Mesenchymal stem cell (in vitro differentiated cells and primary cell): ENCODE data around the gene SLC25A39.

Experiments used
- DNase-seq: peaks from one replicate; pipeline ENCODE4 v3.0.0-alpha.2; 2013
- H2AFZ ChIP-seq: one replicate; pipeline ENCODE4 v1.6.1; 2013; ENCODE audit warnings: low read depth, mild to moderate bottlenecking, control low read depth, inconsistent platforms, low read length, moderate library complexity
- H2AK5ac ChIP-seq: 2 replicates; pipeline ENCODE4 v1.6.1; 2013; ENCODE audit warnings: low read length, moderate library complexity, mild to moderate bottlenecking, inconsistent platforms; ENCODE audit not compliant: severe bottlenecking
- H2BK120ac ChIP-seq: one replicate; pipeline ENCODE4 v1.6.1; 2013; ENCODE audit warnings: low read depth, mild to moderate bottlenecking, inconsistent platforms, low read length, moderate library complexity
- H2BK12ac ChIP-seq, 2 experiments: one replicate each; pipeline ENCODE4 v1.6.1; 2013; ENCODE audit warnings: inconsistent platforms in 2 of 2, low read length in 2 of 2, mild to moderate bottlenecking in 2 of 2, moderate library complexity in 2 of 2, control low read depth in 1 of 2
- H2BK15ac ChIP-seq: one replicate; pipeline ENCODE4 v1.6.1; 2013; ENCODE audit warnings: mild to moderate bottlenecking, low read depth, inconsistent platforms; ENCODE audit not compliant: poor library complexity, severe bottlenecking
- H2BK5ac ChIP-seq: 2 replicates; pipeline ENCODE4 v1.6.1; 2013; ENCODE audit warnings: low read depth, mild to moderate bottlenecking, low read length, control low read depth, inconsistent platforms; ENCODE audit not compliant: poor library complexity, severe bottlenecking
- H3K14ac ChIP-seq, 2 experiments: one replicate each; pipeline ENCODE4 v1.6.1; 2013; ENCODE audit warnings: inconsistent platforms in 2 of 2, low read length in 2 of 2, control low read depth in 1 of 2, mild to moderate bottlenecking in 1 of 2, moderate library complexity in 1 of 2
- H3K18ac ChIP-seq, 2 experiments: one replicate each; pipeline ENCODE4 v1.6.1; 2013; ENCODE audit warnings: inconsistent platforms in 2 of 2, low read length in 2 of 2, control low read depth in 1 of 2, low read depth in 1 of 2, mild to moderate bottlenecking in 1 of 2
- H3K23ac ChIP-seq, 2 experiments: one replicate each; pipeline ENCODE4 v1.6.1; 2013; ENCODE audit warnings: inconsistent platforms in 2 of 2, low read length in 2 of 2, mild to moderate bottlenecking in 2 of 2, moderate library complexity in 2 of 2, control low read depth in 1 of 2
- H3K27ac ChIP-seq: 2 replicates; pipeline ENCODE4 v1.5.1; 2013; ENCODE audit warnings: mild to moderate bottlenecking, moderate library complexity, low read length, control low read depth, inconsistent platforms; ENCODE audit not compliant: poor library complexity, severe bottlenecking
- H3K27me3 ChIP-seq, 2 experiments: 2 replicates each; pipeline versions ENCODE4 v1.6.1 to v1.7.0; 2013; ENCODE audit warnings: low read length in 2 of 2, mild to moderate bottlenecking in 2 of 2, moderate library complexity in 2 of 2, control low read depth in 1 of 2, inconsistent platforms in 1 of 2; ENCODE audit not compliant: control insufficient read depth in 1 of 2, insufficient read depth in 1 of 2
- H3K36me3 ChIP-seq, 2 experiments: 2 replicates each; pipeline versions ENCODE4 v1.6.1 to v1.7.0; 2013; ENCODE audit warnings: low read length in 2 of 2, control low read depth in 1 of 2, inconsistent platforms in 1 of 2, low read depth in 1 of 2, mild to moderate bottlenecking in 1 of 2; ENCODE audit not compliant: insufficient read depth in 2 of 2, control insufficient read depth in 1 of 2
- H3K4ac ChIP-seq, 2 experiments: one replicate each; pipeline ENCODE4 v1.6.1; 2013; ENCODE audit warnings: inconsistent platforms in 2 of 2, low read length in 2 of 2, mild to moderate bottlenecking in 2 of 2, moderate library complexity in 2 of 2, control low read depth in 1 of 2, low read depth in 1 of 2
- H3K4me1 ChIP-seq: 2 replicates; pipeline ENCODE4 v1.6.1; 2013; ENCODE audit warnings: low read depth, low read length, control low read depth; ENCODE audit not compliant: control insufficient read depth, insufficient read depth
- H3K4me2 ChIP-seq: 2 replicates; pipeline ENCODE4 v1.6.1; 2013; ENCODE audit warnings: low read length, mild to moderate bottlenecking, inconsistent platforms; ENCODE audit not compliant: poor library complexity, severe bottlenecking
- H3K4me3 ChIP-seq, 2 experiments: 2 replicates each; pipeline versions ENCODE4 v1.5.1 to v1.7.0; 2013; ENCODE audit warnings: low read length in 2 of 2, mild to moderate bottlenecking in 2 of 2, control low read depth in 1 of 2, low read depth in 1 of 2; ENCODE audit not compliant: insufficient read depth in 1 of 2
- H3K79me1 ChIP-seq: replicated peaks from 2 replicates; pipeline ENCODE4 v1.6.1; 2013; ENCODE audit warnings: mild to moderate bottlenecking, control low read depth, low read length, inconsistent platforms; ENCODE audit not compliant: poor library complexity, severe bottlenecking
- H3K9ac ChIP-seq: 2 replicates; pipeline ENCODE4 v1.7.0; 2013; ENCODE audit warnings: mild to moderate bottlenecking, low read length, moderate library complexity
- H3K9me3 ChIP-seq: 2 replicates; pipeline ENCODE4 v1.7.0; 2013; ENCODE audit warnings: mild to moderate bottlenecking, low read length; ENCODE audit not compliant: control insufficient read depth
- H4K8ac ChIP-seq: one replicate; pipeline ENCODE4 v1.6.1; 2013; ENCODE audit warnings: inconsistent platforms, mild to moderate bottlenecking, low read length, moderate library complexity
- H4K91ac ChIP-seq: one replicate; pipeline ENCODE4 v1.6.1; 2013; ENCODE audit warnings: mild to moderate bottlenecking, low read length, inconsistent platforms
- WGBS: methylation state at CpG from one replicate; pipeline ENCODE4 v1.1.7; 2013; ENCODE audit warnings: mixed read lengths; 5-methylcytosine and 5-hydroxymethylcytosine counted together

Gene SLC25A39

DNA sequence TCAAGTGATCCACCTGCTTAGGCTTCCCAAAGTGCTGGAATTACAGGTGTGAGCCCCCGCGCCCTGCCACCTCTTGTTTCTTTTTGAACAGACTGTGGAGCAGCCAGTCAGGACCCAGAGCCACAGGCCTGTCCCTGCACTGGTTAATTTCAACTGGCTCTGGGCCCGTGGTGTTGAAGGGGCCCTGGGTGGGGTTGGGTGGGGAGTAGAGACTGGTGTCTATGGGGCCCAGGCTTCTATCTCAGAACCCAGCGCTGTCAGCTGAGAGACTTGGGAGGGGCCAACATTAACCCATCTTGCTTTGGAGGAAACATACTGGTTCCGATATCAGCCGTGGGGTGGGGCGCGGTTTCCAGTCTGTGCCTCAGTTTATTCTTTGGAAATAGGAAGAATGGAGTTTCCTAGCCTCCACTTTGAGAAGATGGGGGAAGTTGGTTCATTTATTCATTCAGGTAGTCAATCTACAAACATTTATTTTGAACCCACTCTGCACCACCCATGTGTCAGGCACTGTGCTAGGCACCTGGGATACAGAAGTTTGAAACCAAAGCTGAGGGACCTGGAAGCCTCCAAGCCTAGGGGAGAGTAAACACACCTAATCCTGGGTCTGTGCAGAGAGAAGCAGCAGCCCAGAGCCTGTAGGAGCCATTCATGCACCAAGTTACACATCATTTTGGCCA, 41.1 kb downstream of the SLC25A39 start:
- Histone ChIP-seq H3K4me3 (no peak overlapping the region), H4K91ac (no peak overlapping the region), H3K4me1 (peaks cover 14% of the 10 kb centered on the region), H2AK5ac (no peak overlapping the region), H3K9me3 (no peaks in the 10 kb centered on the region), H2BK15ac (no peak overlapping the region), H3K18ac (no peak overlapping the region), H3K36me3 (no peaks in the 10 kb centered on the region), H2BK12ac (no peak overlapping the region), H3K14ac (no peak overlapping the region), H3K4me2 (no peak overlapping the region), H3K4ac (no peak overlapping the region), H3K23ac (no peak overlapping the region), H3K79me1 (no peaks in the 10 kb centered on the region), H2BK5ac (no peak overlapping the region), H3K9ac (no peak overlapping the region), H4K8ac (no peak overlapping the region), H3K27ac (no peak overlapping the region), H2BK120ac (no peak overlapping the region), H2AFZ (no peak overlapping the region), H3K27me3 (peaks cover 8 to 13% of the 10 kb centered on the region in 2 experiments)
- no peak for DNase-seq
- WGBS = 97% methylated on average over 8 of the region's 8 CpGs

- Histone ChIP-seq H3K18ac (no peak overlapping the region), H3K27ac (no peak overlapping the region), H3K36me3 (no peaks in the 10 kb centered on the region), H3K79me1 (no peaks in the 10 kb centered on the region), H2AFZ (no peak overlapping the region), H2BK120ac (no peak overlapping the region), H3K4ac (no peak overlapping the region), H2AK5ac (no peak overlapping the region), H3K4me2 (no peak overlapping the region), H3K4me1 (peaks cover 14% of the 10 kb centered on the region), H3K9ac (no peak overlapping the region), H4K91ac (peak overlapping the region; percentile 18), H2BK12ac (no peak overlapping the region), H4K8ac (no peak overlapping the region), H3K27me3 (peaks cover 0 to 4% of the 10 kb centered on the region in 2 experiments), H3K23ac (no peak overlapping the region), H2BK5ac (no peak overlapping the region), H2BK15ac (no peak overlapping the region), H3K4me3 (no peak overlapping the region), H3K9me3 (no peaks in the 10 kb centered on the region), H3K14ac (no peak overlapping the region)
- DNase-seq = no peak
- WGBS = 53% methylated on average over 3 of the region's 3 CpGs
These were observed 42.4 kb downstream of the SLC25A39 start for GRCh38 chr17:44282264-44282663.

DNA sequence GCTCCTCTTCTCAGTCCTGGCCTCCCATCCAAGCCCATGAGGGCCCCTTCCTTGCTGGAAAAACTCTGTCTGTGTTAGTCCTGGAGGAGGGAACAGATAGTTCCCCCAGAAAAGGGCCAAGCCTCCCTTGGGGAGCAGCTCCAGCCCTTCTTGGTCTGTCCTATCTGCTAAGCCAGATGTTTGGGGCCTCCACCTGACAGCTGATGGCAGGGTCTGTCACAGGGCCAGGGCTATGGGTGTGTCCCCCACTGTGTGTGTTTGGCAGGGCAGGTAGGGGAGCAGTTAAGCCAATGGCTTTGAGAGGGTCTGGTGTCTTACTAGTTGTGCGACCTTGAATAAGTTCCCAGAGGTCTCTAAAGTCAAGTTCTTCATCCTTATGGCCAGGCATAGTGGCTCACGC, 43.1 kb downstream of the SLC25A39 start:
- Histone ChIP-seq H3K27me3 (peaks cover 0 to 4% of the 10 kb centered on the region in 2 experiments), H2AK5ac (no peak overlapping the region), H3K4me1 (peaks cover 14% of the 10 kb centered on the region), H2BK15ac (no peak overlapping the region), H2AFZ (no peak overlapping the region), H3K27ac (no peak overlapping the region), H3K18ac (no peak overlapping the region), H3K4me3 (no peak overlapping the region), H3K36me3 (no peaks in the 10 kb centered on the region), H3K14ac (no peak overlapping the region), H2BK120ac (no peak overlapping the region), H4K8ac (no peak overlapping the region), H3K9me3 (no peaks in the 10 kb centered on the region), H3K23ac (no peak overlapping the region), H3K4ac (no peak overlapping the region), H4K91ac (peak overlapping the region; percentile 1), H2BK5ac (no peak overlapping the region), H3K9ac (no peak overlapping the region), H2BK12ac (no peak overlapping the region), H3K4me2 (no peak overlapping the region), H3K79me1 (no peaks in the 10 kb centered on the region)
- no peak for DNase-seq
- 100% methylated on average over 1 of the region's 2 CpGs for WGBS

- peak overlapping the region in 1 of 2 experiments; percentile 66 for H3K14ac ChIP-seq
- no peak overlapping the region for H3K9ac ChIP-seq
- H3K4me2 ChIP-seq = no peak overlapping the region
- no peak overlapping the region for H2BK15ac ChIP-seq
- H3K36me3 ChIP-seq = no peaks in the 10 kb centered on the region
- H3K4ac ChIP-seq = peak overlapping the region in 1 of 2 experiments; percentile 42
- H3K27ac ChIP-seq = no peak overlapping the region
- 84% methylated on average over 12 of the region's 12 CpGs for WGBS
- no peak overlapping the region for H2BK5ac ChIP-seq
- no peaks in the 10 kb centered on the region for H3K9me3 ChIP-seq
- no peak overlapping the region for H3K4me3 ChIP-seq
- peaks cover 0 to 4% of the 10 kb centered on the region in 2 experiments for H3K27me3 ChIP-seq
- peaks cover 14% of the 10 kb centered on the region for H3K4me1 ChIP-seq
- H3K23ac ChIP-seq = no peak overlapping the region
- H4K91ac ChIP-seq = peak overlapping the region; percentile 70
- peak overlapping the region in 1 of 2 experiments; percentile 62 for H3K18ac ChIP-seq
- no peaks in the 10 kb centered on the region for H3K79me1 ChIP-seq
- H2BK120ac ChIP-seq = no peak overlapping the region
- H4K8ac ChIP-seq = no peak overlapping the region
- DNase-seq = no peak
- H2AK5ac ChIP-seq = peak overlapping the region; percentile 21
- no peak overlapping the region for H2AFZ ChIP-seq
- peak overlapping the region; percentile 57 to 96 for H2BK12ac ChIP-seq
These were observed 44.2 kb downstream of the SLC25A39 start for GRCh38 chr17:44280392-44280937.
